Measurements from ENCODE around the gene COL6A5. TPM values are rescaled to one million over a fixed set of nuclear protein-coding genes. Genes with fewer than 3 reads are reported as not detected.

COL6A5 gene
- total and polyA plus RNA-seq, 2 of the 13 experiments (the other 11 are each of a cell fraction or from before 2014, with no cell fraction given), result not detected

DNA sequence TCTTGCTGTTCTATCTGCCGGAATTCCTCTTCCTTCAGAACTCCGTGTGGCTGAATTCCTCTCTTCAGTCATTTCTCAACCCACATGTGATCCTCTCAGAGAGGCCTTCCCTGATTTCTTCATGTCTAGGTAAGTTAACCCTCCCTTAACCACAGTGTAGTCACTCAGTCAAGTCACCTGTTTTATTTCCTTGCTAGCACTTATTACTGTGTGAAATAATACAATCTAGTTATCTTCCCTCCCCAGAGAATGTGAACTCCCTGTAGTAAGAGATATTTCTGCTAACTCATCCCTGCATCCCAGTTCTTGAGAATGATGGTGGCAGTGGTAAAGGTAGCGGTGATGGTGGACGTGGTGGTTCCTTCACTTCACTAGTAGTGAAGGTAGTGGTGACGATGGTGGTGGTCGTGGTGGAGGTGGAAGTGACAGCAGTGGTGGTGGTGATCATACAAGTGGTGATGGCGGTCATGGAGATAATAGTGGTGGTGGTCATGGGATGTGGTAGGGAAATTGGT is 33.3 kb downstream of the COL6A5 start:
- ATAC-seq, result no peak
- Histone ChIP-seq H2AFZ (ENCODE audit: low read length) (no peak overlapping the region), H4K20me1 (ENCODE audit: insufficient read depth, low read length) (no peaks in the 10 kb centered on the region), H3K4me3 (replicated peaks in 1 of 3; ENCODE audit: insufficient read depth in 1 of 3, low read depth in 2 of 3, low read length in 3 of 3) (no peak overlapping the region), H3K4me1 (ENCODE audit: insufficient read depth, low read length) (no peaks in the 10 kb centered on the region), H3K4me2 (ENCODE audit: low read depth, low read length) (no peak overlapping the region), H3K36me3 (replicated peaks in 1 of 2; ENCODE audit: control insufficient read depth in 1 of 2, insufficient read depth in 2 of 2, low read length in 2 of 2) (no peaks in the 10 kb centered on the region), H3K9me3 (ENCODE audit: low read length) (no peaks in the 10 kb centered on the region), H3K27ac (ENCODE audit: extremely low read length, insufficient read depth, low read length) (no peak overlapping the region), H3K27me3 (ENCODE audit: control insufficient read depth in 1 of 2, insufficient read depth in 2 of 2, low read length in 2 of 2) (no peaks in the 10 kb centered on the region), H3K9ac (ENCODE audit: insufficient read depth, low read depth, low read length) (no peak overlapping the region), H3K79me2 (ENCODE audit: insufficient read depth, low read length) (no peaks in the 10 kb centered on the region)
- no peak for DNase-seq (ENCODE audit: low spot score)
- TF ChIP-seq CCDC6 (CRISPR knock-in tag; IDR thresholded peaks at IDR 0.05) (no peak), KDM4B (CRISPR knock-in tag; IDR thresholded peaks at IDR 0.05) (no peak), SRSF4 (IDR thresholded peaks at IDR 0.05; ENCODE audit: low read depth, low read length, poor library complexity, severe bottlenecking) (no peak)
- in situ Hi-C loops (cut with HindIII; ENCODE audit: extremely low pct_ligation_motif_present, low pct_unique_long_range_greater_than_20kb) (no loop called here), intact Hi-C loops (cut with micrococcal nuclease; ENCODE audit: unreplicated experiment) (no loop called here)
- ChIA-PET POLR2A (no interaction called here), CTCF (ENCODE audit: low intra/inter-chr PET ratio, low total read pairs) (no interaction called here)
- no peak for FAIRE-seq
- WGBS (ENCODE audit: low lambda C conversion rate), result 17% methylated on average over 7 of the region's 7 CpGs
- no TSS peak for BruUV-seq (replicated peaks)

DNA sequence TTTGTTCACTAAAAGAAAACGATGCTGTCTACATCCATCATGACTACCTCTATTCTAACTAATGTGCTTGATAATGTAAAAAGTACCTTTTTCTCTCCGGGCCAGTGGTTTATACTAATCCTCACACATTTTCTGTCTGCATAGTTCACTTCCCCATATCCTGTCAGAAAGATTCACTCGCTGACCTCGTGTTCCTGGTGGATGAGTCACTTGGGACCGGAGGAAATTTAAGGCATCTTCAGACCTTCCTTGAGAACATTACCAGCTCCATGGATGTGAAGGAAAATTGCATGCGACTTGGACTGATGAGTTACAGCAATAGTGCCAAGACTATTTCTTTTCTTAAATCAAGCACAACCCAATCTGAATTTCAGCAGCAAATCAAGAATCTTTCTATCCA is 33.8 kb downstream of the COL6A5 start:
- Histone ChIP-seq H3K79me2 (ENCODE audit: insufficient read depth, low read length) (no peaks in the 10 kb centered on the region), H3K4me3 (replicated peaks in 1 of 3; ENCODE audit: insufficient read depth in 1 of 3, low read depth in 2 of 3, low read length in 3 of 3) (no peak overlapping the region), H3K9me3 (ENCODE audit: low read length) (no peaks in the 10 kb centered on the region), H3K4me1 (ENCODE audit: insufficient read depth, low read length) (no peaks in the 10 kb centered on the region), H3K27ac (ENCODE audit: extremely low read length, insufficient read depth, low read length) (no peak overlapping the region), H3K4me2 (ENCODE audit: low read depth, low read length) (no peak overlapping the region), H3K9ac (ENCODE audit: insufficient read depth, low read depth, low read length) (no peak overlapping the region), H2AFZ (ENCODE audit: low read length) (no peak overlapping the region), H3K27me3 (ENCODE audit: control insufficient read depth in 1 of 2, insufficient read depth in 2 of 2, low read length in 2 of 2) (no peaks in the 10 kb centered on the region), H4K20me1 (ENCODE audit: insufficient read depth, low read length) (no peaks in the 10 kb centered on the region), H3K36me3 (replicated peaks in 1 of 2; ENCODE audit: control insufficient read depth in 1 of 2, insufficient read depth in 2 of 2, low read length in 2 of 2) (no peaks in the 10 kb centered on the region)
- intact Hi-C loops (cut with micrococcal nuclease; ENCODE audit: unreplicated experiment) (no loop called here), in situ Hi-C loops (cut with HindIII; ENCODE audit: extremely low pct_ligation_motif_present, low pct_unique_long_range_greater_than_20kb) (no loop called here)
- TF ChIP-seq JUND (CRISPR knock-in tag; IDR thresholded peaks at IDR 0.05), result no peak
- TF ChIP-seq NR2F2 (IDR thresholded peaks at IDR 0.05; ENCODE audit: borderline replicate concordance, low read depth), result no peak
- no peak for TF ChIP-seq SETDB1 (CRISPR knock-in tag; IDR thresholded peaks at IDR 0.05; ENCODE audit: borderline replicate concordance)
- TF ChIP-seq, protein P1, sequence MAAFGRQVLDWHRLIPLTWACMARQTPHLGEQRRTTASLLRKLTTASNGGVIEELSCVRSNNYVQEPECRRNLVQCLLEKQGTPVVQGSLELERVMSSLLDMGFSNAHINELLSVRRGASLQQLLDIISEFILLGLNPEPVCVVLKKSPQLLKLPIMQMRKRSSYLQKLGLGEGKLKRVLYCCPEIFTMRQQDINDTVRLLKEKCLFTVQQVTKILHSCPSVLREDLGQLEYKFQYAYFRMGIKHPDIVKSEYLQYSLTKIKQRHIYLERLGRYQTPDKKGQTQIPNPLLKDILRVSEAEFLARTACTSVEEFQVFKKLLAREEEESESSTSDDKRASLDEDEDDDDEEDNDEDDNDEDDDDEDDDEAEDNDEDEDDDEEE (CRISPR knock-in tag; IDR thresholded peaks at IDR 0.05), result no peak
- no peak for TF ChIP-seq ZNF501 (CRISPR knock-in tag; IDR thresholded peaks at IDR 0.05)
- TF ChIP-seq, protein P2, sequence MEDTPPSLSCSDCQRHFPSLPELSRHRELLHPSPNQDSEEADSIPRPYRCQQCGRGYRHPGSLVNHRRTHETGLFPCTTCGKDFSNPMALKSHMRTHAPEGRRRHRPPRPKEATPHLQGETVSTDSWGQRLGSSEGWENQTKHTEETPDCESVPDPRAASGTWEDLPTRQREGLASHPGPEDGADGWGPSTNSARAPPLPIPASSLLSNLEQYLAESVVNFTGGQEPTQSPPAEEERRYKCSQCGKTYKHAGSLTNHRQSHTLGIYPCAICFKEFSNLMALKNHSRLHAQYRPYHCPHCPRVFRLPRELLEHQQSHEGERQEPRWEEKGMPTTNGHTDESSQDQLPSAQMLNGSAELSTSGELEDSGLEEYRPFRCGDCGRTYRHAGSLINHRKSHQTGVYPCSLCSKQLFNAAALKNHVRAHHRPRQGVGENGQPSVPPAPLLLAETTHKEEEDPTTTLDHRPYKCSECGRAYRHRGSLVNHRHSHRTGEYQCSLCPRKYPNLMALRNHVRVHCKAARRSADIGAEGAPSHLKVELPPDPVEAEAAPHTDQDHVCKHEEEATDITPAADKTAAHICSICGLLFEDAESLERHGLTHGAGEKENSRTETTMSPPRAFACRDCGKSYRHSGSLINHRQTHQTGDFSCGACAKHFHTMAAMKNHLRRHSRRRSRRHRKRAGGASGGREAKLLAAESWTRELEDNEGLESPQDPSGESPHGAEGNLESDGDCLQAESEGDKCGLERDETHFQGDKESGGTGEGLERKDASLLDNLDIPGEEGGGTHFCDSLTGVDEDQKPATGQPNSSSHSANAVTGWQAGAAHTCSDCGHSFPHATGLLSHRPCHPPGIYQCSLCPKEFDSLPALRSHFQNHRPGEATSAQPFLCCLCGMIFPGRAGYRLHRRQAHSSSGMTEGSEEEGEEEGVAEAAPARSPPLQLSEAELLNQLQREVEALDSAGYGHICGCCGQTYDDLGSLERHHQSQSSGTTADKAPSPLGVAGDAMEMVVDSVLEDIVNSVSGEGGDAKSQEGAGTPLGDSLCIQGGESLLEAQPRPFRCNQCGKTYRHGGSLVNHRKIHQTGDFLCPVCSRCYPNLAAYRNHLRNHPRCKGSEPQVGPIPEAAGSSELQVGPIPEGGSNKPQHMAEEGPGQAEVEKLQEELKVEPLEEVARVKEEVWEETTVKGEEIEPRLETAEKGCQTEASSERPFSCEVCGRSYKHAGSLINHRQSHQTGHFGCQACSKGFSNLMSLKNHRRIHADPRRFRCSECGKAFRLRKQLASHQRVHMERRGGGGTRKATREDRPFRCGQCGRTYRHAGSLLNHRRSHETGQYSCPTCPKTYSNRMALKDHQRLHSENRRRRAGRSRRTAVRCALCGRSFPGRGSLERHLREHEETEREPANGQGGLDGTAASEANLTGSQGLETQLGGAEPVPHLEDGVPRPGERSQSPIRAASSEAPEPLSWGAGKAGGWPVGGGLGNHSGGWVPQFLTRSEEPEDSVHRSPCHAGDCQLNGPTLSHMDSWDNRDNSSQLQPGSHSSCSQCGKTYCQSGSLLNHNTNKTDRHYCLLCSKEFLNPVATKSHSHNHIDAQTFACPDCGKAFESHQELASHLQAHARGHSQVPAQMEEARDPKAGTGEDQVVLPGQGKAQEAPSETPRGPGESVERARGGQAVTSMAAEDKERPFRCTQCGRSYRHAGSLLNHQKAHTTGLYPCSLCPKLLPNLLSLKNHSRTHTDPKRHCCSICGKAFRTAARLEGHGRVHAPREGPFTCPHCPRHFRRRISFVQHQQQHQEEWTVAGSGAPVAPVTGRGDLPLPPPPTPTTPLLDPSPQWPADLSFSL (CRISPR knock-in tag; IDR thresholded peaks at IDR 0.05), result no peak
- BruUV-seq (replicated peaks), result no TSS peak
- ATAC-seq, result no peak
- ChIA-PET POLR2A (no interaction called here), CTCF (ENCODE audit: low intra/inter-chr PET ratio, low total read pairs) (no interaction called here)
- 11% methylated on average over 6 of the region's 6 CpGs for WGBS (ENCODE audit: low lambda C conversion rate)
- no peak for FAIRE-seq
- no peak for DNase-seq (ENCODE audit: low spot score)
